Breast epithelium (tissue), 4 donors: ENCODE results near the gene GOLGA6L1. TPM values are rescaled to one million over a fixed set of nuclear protein-coding genes. Genes with fewer than 3 reads are reported as not detected.
"Not testable (repeated sequence)": the region's sequence is repeated elsewhere in the genome, so short reads cannot be mapped to it uniquely, and the experiment has no call there.

Source experiments
- DNase-seq, 2 donors: peaks; one replicate each; pipeline ENCODE4 v3.0.0-alpha.2; 2019; ENCODE audit warnings: low spot score in 2 of 2
- H3K27ac ChIP-seq, 2 donors: fragments of 200-600 bp; sonication (generic) in 1 of 2; one replicate each; pipeline ENCODE4 v1.5.1; 2016 to 2019; ENCODE audit warnings: mild to moderate bottlenecking in 1 of 2
- H3K27me3 ChIP-seq, 2 donors: fragments of 200-600 bp; sonication (generic) in 1 of 2; one replicate each; pipeline versions ENCODE4 v1.5.1 to v1.6.0; 2017 to 2019; ENCODE audit warnings: control low read depth in 1 of 2, mild to moderate bottlenecking in 1 of 2
- H3K36me3 ChIP-seq: fragments of 200-600 bp; one replicate; pipeline ENCODE4 v1.5.1; 2019
- H3K4me1 ChIP-seq, 2 donors: fragments of 200-600 bp; sonication (generic); one replicate each; pipeline ENCODE4 v1.5.1; 2016 to 2019; ENCODE audit warnings: control low read depth in 1 of 2
- H3K4me3 ChIP-seq, 3 donors: fragments of 200-600 bp; sonication (generic); 1 replicate in 2 of 3; 2 replicates in 1 of 3; pipeline ENCODE4 v1.5.1; 2016 to 2019; ENCODE audit warnings: mild to moderate bottlenecking in 3 of 3, moderate library complexity in 2 of 3
- H3K9me3 ChIP-seq, 2 donors: fragments of 200-600 bp; sonication (generic) in 1 of 2; one replicate each; pipeline ENCODE4 v1.5.1; 2016 to 2019; ENCODE audit warnings: control low read depth in 1 of 2
- CTCF ChIP-seq, 3 donors: fragments of 450-650 bp; IDR thresholded peaks; one replicate each; pipeline ENCODE4 v1.5.1; 2016 to 2017; ENCODE audit warnings: antibody characterized with exemption in 3 of 3, mild to moderate bottlenecking in 3 of 3, moderate library complexity in 3 of 3
- POLR2A ChIP-seq: fragments of 450-650 bp; IDR thresholded peaks from one replicate; pipeline ENCODE4 v1.6.1; 2016; ENCODE audit warnings: antibody characterized with exemption, mild to moderate bottlenecking, moderate library complexity
- POLR2AphosphoS5 ChIP-seq, 3 donors: sonication (generic); formaldehyde crosslinking; IDR thresholded peaks; one replicate each; pipeline ENCODE4 v1.6.1; 2017; ENCODE audit warnings: antibody characterized with exemption in 3 of 3
- intact Hi-C: fragments of 100-400 bp; cut with DNase I; formaldehyde crosslinking; loops from one replicate; pipeline ENCODE4 v1.15.1; 2023; ENCODE audit warnings: low total_unique reads
- total RNA-seq, 3 donors: library from RNA; depleted of rRNA; stranded (reverse); fragments of >200 nt; gene quantifications; one replicate each; pipeline ENCODE4 v1.1.0, GENCODE V29; 2016

Gene GOLGA6L1
- not detected for total RNA-seq

GRCh38 chr15:23136722-23137121, at the start of gene GOLGA6L1:
Gene GOLGA6L1 (minus strand): TSS chr15:23136822. CDS start chr15:23136731, 91 bp downstream.
- H3K36me3 ChIP-seq, H3K27ac ChIP-seq, H3K9me3 ChIP-seq, H3K4me3 ChIP-seq, intact Hi-C loops, H3K27me3 ChIP-seq, H3K4me1 ChIP-seq, DNase-seq: not testable (repeated sequence)

GRCh38 chr15:23181201-23181600, 44.6 kb upstream of the GOLGA6L1 start:
- H3K4me3 ChIP-seq, H3K27ac ChIP-seq, H3K9me3 ChIP-seq, H3K36me3 ChIP-seq, H3K4me1 ChIP-seq, intact Hi-C loops: not testable (repeated sequence)
- peaks cover 0 to 15% of the 10 kb centered on the region in 2 donors for H3K27me3 ChIP-seq
- DNase-seq: peak in 1 of 2 donors; percentile 43

GRCh38 chr15:23180547-23180927, 43.9 kb upstream of the GOLGA6L1 start:
- H3K36me3 ChIP-seq, H3K4me3 ChIP-seq, H3K9me3 ChIP-seq, H3K4me1 ChIP-seq, DNase-seq, H3K27ac ChIP-seq, intact Hi-C loops: not testable (repeated sequence)
- H3K27me3 ChIP-seq: peaks cover 0 to 15% of the 10 kb centered on the region in 2 donors

GRCh38 chr15:23179768-23180546, 43.3 kb upstream of the GOLGA6L1 start:
- DNase-seq, intact Hi-C loops, H3K36me3 ChIP-seq, H3K4me3 ChIP-seq, H3K9me3 ChIP-seq, H3K4me1 ChIP-seq, H3K27ac ChIP-seq: not testable (repeated sequence)
- H3K27me3 ChIP-seq: peaks cover 0 to 15% of the 10 kb centered on the region in 2 donors

GRCh38 chr15:23176683-23177082, 40.1 kb upstream of the GOLGA6L1 start:
- H3K27me3 ChIP-seq: peaks cover 0 to 15% of the 10 kb centered on the region in 2 donors
- H3K4me3 ChIP-seq, H3K4me1 ChIP-seq, H3K27ac ChIP-seq, H3K36me3 ChIP-seq, intact Hi-C loops, H3K9me3 ChIP-seq: not testable (repeated sequence)
- DNase-seq: peak in 1 of 2 donors; percentile 51

- intact Hi-C loops, DNase-seq, H3K4me1 ChIP-seq, H3K27ac ChIP-seq, H3K4me3 ChIP-seq, H3K36me3 ChIP-seq, H3K9me3 ChIP-seq, H3K27me3 ChIP-seq: not testable (repeated sequence)
These were observed 39.0 kb upstream of the GOLGA6L1 start for GRCh38 chr15:23175606-23176005.

- H3K27me3 ChIP-seq, H3K4me3 ChIP-seq, H3K36me3 ChIP-seq, DNase-seq, H3K9me3 ChIP-seq, H3K27ac ChIP-seq, intact Hi-C loops, H3K4me1 ChIP-seq: not testable (repeated sequence)
These were observed 38.1 kb upstream of the GOLGA6L1 start for GRCh38 chr15:23174609-23175140.

- H3K9me3 ChIP-seq, H3K27me3 ChIP-seq, H3K27ac ChIP-seq, intact Hi-C loops, H3K4me1 ChIP-seq, DNase-seq, H3K36me3 ChIP-seq, H3K4me3 ChIP-seq: not testable (repeated sequence)
These were observed 3.8 kb downstream of the GOLGA6L1 start for GRCh38 chr15:23132787-23133186.

GRCh38 chr15:23118208-23118607, 18.4 kb downstream of the GOLGA6L1 start:
- H3K4me3 ChIP-seq: no peak overlapping the region
- no peak for DNase-seq
- H3K36me3 ChIP-seq: no peaks in the 10 kb centered on the region
- H3K27me3 ChIP-seq: no peaks in the 10 kb centered on the region
- intact Hi-C loops: no loop called here
- H3K27ac ChIP-seq: no peak overlapping the region
- TF ChIP-seq CTCF (IDR thresholded peaks at IDR 0.05) (no peak), POLR2AphosphoS5 (IDR thresholded peaks at IDR 0.05) (no peak), POLR2A (no peak)
- no peaks in the 10 kb centered on the region for H3K9me3 ChIP-seq
- H3K4me1 ChIP-seq: no peaks in the 10 kb centered on the region
